Thoracic aorta (tissue), 2 donors: ENCODE data around the gene PARD3. TPM values are rescaled to one million over a fixed set of nuclear protein-coding genes. Genes with fewer than 3 reads are reported as not detected.
"Not testable (repeated sequence)": the region's sequence is repeated elsewhere in the genome, so short reads cannot be mapped to it uniquely, and the experiment has no call there.

Source experiments
- ATAC-seq: fragments of 150-250 bp; one replicate; pipeline ENCODE4 v1.8.0; 2017; ENCODE audit warnings: low read depth; ENCODE audit not compliant: insufficient number of reproducible peaks, low FRiP score
- DNase-seq: peaks from one replicate; pipeline ENCODE4 v3.0.0-alpha.2; 2020; ENCODE audit warnings: low spot score
- H3K27ac ChIP-seq, 2 donors: fragments of 200-600 bp; sonication (generic); 1 replicate in 1 of 2; 2 replicates in 1 of 2; pipeline ENCODE4 v1.5.1; 2016; ENCODE audit warnings: mild to moderate bottlenecking in 2 of 2, moderate library complexity in 2 of 2
- H3K27me3 ChIP-seq: fragments of 200-600 bp; sonication (generic); replicated peaks from 2 replicates; pipeline ENCODE4 v1.6.0; 2016; ENCODE audit warnings: mild to moderate bottlenecking; ENCODE audit not compliant: insufficient read depth
- H3K36me3 ChIP-seq: fragments of 200-600 bp; sonication (generic); one replicate; pipeline ENCODE4 v1.5.1; 2016
- H3K4me1 ChIP-seq, 2 donors: fragments of 200-600 bp; sonication (generic); 1 replicate in 1 of 2; 2 replicates in 1 of 2; pipeline versions ENCODE4 v1.5.1 to v1.6.0; 2016; ENCODE audit warnings: low read depth in 2 of 2, mild to moderate bottlenecking in 1 of 2; ENCODE audit not compliant: control insufficient read depth in 1 of 2
- H3K4me3 ChIP-seq: fragments of 200-600 bp; sonication (generic); 2 replicates; pipeline ENCODE4 v1.5.1; 2016; ENCODE audit warnings: mild to moderate bottlenecking
- H3K9me3 ChIP-seq: fragments of 200-600 bp; sonication (generic); 2 replicates; pipeline ENCODE4 v1.5.1; 2016
- CTCF ChIP-seq: fragments of 200-600 bp; sonication (generic); IDR thresholded peaks from one replicate; pipeline ENCODE4 v1.5.1; 2019; ENCODE audit warnings: antibody characterized with exemption
- total RNA-seq, 2 donors: library from RNA; depleted of rRNA; stranded (reverse); fragments of >200 nt; gene quantifications; one replicate each; pipeline versions ENCODE4 v1.1.0 to v1.2.3, GENCODE V29; 2016

PARD3 gene
- total RNA-seq, 2 donors from 2014 or later: 16.7 to 34.5 TPM

GRCh38 chr10:34745244-34745643 lies 69.9 kb downstream of the PARD3 start:
- Histone ChIP-seq H3K27ac (no peak overlapping the region), H3K9me3 (no peaks in the 10 kb centered on the region), H3K36me3 (no peaks in the 10 kb centered on the region), H3K4me3 (no peak overlapping the region), H3K27me3 (no peaks in the 10 kb centered on the region), H3K4me1 (peaks cover 7 to 24% of the 10 kb centered on the region in 2 donors)
- TF ChIP-seq CTCF: no peak
- no peak for DNase-seq
- ATAC-seq: no peak

- TF ChIP-seq CTCF: no peak
- ATAC-seq (no peak), DNase-seq (no peak)
- Histone ChIP-seq H3K36me3 (no peaks in the 10 kb centered on the region), H3K9me3 (no peaks in the 10 kb centered on the region), H3K27ac (no peak overlapping the region), H3K4me1 (peaks cover 9 to 31% of the 10 kb centered on the region in 2 donors), H3K27me3 (no peaks in the 10 kb centered on the region), H3K4me3 (no peak overlapping the region)
Measured at GRCh38 chr10:34744590-34744989, 70.5 kb downstream of the PARD3 start.

GRCh38 chr10:34743814-34744213 lies 71.3 kb downstream of the PARD3 start:
- peak; percentile 43 for DNase-seq
- Histone ChIP-seq H3K27ac (peak overlapping the region in 1 of 2 donors; percentile 2), H3K4me1 (peaks cover 9 to 35% of the 10 kb centered on the region in 2 donors), H3K4me3 (peak overlapping the region; percentile 10), H3K27me3 (no peaks in the 10 kb centered on the region), H3K36me3 (no peaks in the 10 kb centered on the region), H3K9me3 (no peaks in the 10 kb centered on the region)
- ATAC-seq: no peak
- TF ChIP-seq CTCF: no peak

- H3K27ac ChIP-seq: no peak overlapping the region
- no peak for ATAC-seq
Measured at GRCh38 chr10:34742456-34742855, 72.6 kb downstream of the PARD3 start.

GRCh38 chr10:34741087-34741486 lies 74.0 kb downstream of the PARD3 start:
- peaks cover 9 to 35% of the 10 kb centered on the region in 2 donors for H3K4me1 ChIP-seq
- H3K36me3 ChIP-seq, H3K4me3 ChIP-seq, H3K9me3 ChIP-seq, DNase-seq, ATAC-seq, H3K27ac ChIP-seq, H3K27me3 ChIP-seq: not testable (repeated sequence)

More at GRCh38 chr10:34742456-34742855, 72.6 kb downstream of the PARD3 start:
- Histone ChIP-seq H3K27me3 (no peaks in the 10 kb centered on the region), H3K4me3 (no peak overlapping the region), H3K4me1 (peaks cover 9 to 35% of the 10 kb centered on the region in 2 donors), H3K36me3 (no peaks in the 10 kb centered on the region), H3K9me3 (no peaks in the 10 kb centered on the region)
- TF ChIP-seq CTCF: no peak
- DNase-seq: no peak

GRCh38 chr10:34740321-34740720 lies 74.8 kb downstream of the PARD3 start:
- H3K4me1 ChIP-seq: peaks cover 9 to 35% of the 10 kb centered on the region in 2 donors
- H3K4me3 ChIP-seq: peak overlapping the region; percentile 47
- H3K36me3 ChIP-seq: no peaks in the 10 kb centered on the region
- DNase-seq (no peak), ATAC-seq (no peak)
- no peak for TF ChIP-seq CTCF
- H3K27me3 ChIP-seq: no peaks in the 10 kb centered on the region
- H3K27ac ChIP-seq: no peak overlapping the region
- H3K9me3 ChIP-seq: no peaks in the 10 kb centered on the region
